ENCODE measurements around the gene TUBB1. TPM values are rescaled to one million over a fixed set of nuclear protein-coding genes. Genes with fewer than 3 reads are reported as not detected.

The TUBB1 gene
- total and polyA plus RNA-seq, 2 of the 4 experiments (the other 2 are of a cell fraction) = not detected

- no peak for TF ChIP-seq CTCF (conservative IDR thresholded peaks at IDR 0.05; ENCODE audit: low read depth, low read length)
- TF ChIP-seq BHLHE40 (IDR thresholded peaks at IDR 0.05; ENCODE audit: low read depth, low read length) = no peak
- TF ChIP-seq MAFK (IDR thresholded peaks at IDR 0.05; ENCODE audit: low read depth, low read length) = peak; percentile 44; the same call in 1 of the 2 replicates
- no peak for TF ChIP-seq MAZ (IDR thresholded peaks at IDR 0.05; ENCODE audit: borderline replicate concordance, low read depth, low read length)
- 0 out of 2 replicates have a peak, but pooled peaks have one; percentile 51 for TF ChIP-seq CHD1 (IDR thresholded peaks at IDR 0.05; ENCODE audit: low read depth, low read length)
- no peak overlapping the region for H2AFZ ChIP-seq (replicated peaks; ENCODE audit: low read length, poor library complexity)
- whole genome bisulfite sequencing, 2 experiments (ENCODE audit: extremely low coverage in 2 of 2, insufficient read length in 1 of 2) = no CpG with 5 or more reads among the region's 5 CpGs
- H4K20me1 ChIP-seq (ENCODE audit: insufficient read depth, low read length) = peaks cover 27% of the 10 kb centered on the region
- DNase-seq (peak; percentile 56), ATAC-seq (ENCODE audit: low read depth) (peak; percentile 76)
- H3K23ac ChIP-seq (ENCODE audit: low read depth, low read length) = peak overlapping the region; percentile 67; the same call in 1 of the 2 replicates
- CTCF ChIA-PET = no interaction called here
- H4K8ac ChIP-seq (ENCODE audit: low read depth in 2 of 2, low read length in 2 of 2) = no peak overlapping the region
- POLR2A ChIA-PET (ENCODE audit: unreplicated experiment) = no interaction called here
- H2AK9ac ChIP-seq (replicated peaks; ENCODE audit: low read depth, low read length, poor library complexity) = no peak overlapping the region
- H4K5ac ChIP-seq (ENCODE audit: low read depth, low read length) = no peak overlapping the region
- peaks cover 3% of the 10 kb centered on the region; the same call in 1 of the 2 replicates for H3K4me1 ChIP-seq (ENCODE audit: control insufficient read depth, insufficient read depth, low read length)
- H3K18ac ChIP-seq (ENCODE audit: low read depth, low read length) = no peak overlapping the region
- no peak overlapping the region for H3K14ac ChIP-seq (replicated peaks; ENCODE audit: low read depth, low read length)
- in situ Hi-C loops (cut with MboI; ENCODE audit: low sequenced_read_pairs) (loop anchor here (10.0 kb wide), 1 partner anchor 116 kb away; no protein-coding TSS in a partner anchor), dilution Hi-C loops (cut with HindIII; ENCODE audit: low sequenced_read_pairs, unreplicated experiment) (no loop called here), intact Hi-C loops (cut with micrococcal nuclease) (no loop called here)
- H3K9me1 ChIP-seq (ENCODE audit: insufficient read depth, low read length) = peaks cover 14% of the 10 kb centered on the region
- peak overlapping the region; percentile 68; the same call in 1 of the 2 replicates for H3K4me2 ChIP-seq (ENCODE audit: low read depth, low read length)
- no TSS peak for BruUV-seq (replicated peaks)
- peak overlapping the region; percentile 12; the same call in 1 of the 2 replicates for H3K27ac ChIP-seq (ENCODE audit: insufficient read depth, low read length)
- H3K56ac ChIP-seq (ENCODE audit: extremely low read depth, insufficient read depth, low read length) = no peak overlapping the region
- H2BK120ac ChIP-seq (ENCODE audit: low read depth, low read length) = no peak overlapping the region
- no peak overlapping the region for H2BK5ac ChIP-seq (ENCODE audit: low read depth, low read length, poor library complexity, severe bottlenecking)
- H2BK15ac ChIP-seq (ENCODE audit: low read depth, low read length) = no peak overlapping the region
- no peak overlapping the region for H2BK20ac ChIP-seq (ENCODE audit: low read depth, low read length)
- no peak overlapping the region for H2AK5ac ChIP-seq (ENCODE audit: low read depth, low read length)
- H3K4me3 ChIP-seq (ENCODE audit: insufficient read depth, low read depth, low read length) = no peak overlapping the region
- H3K9me3 ChIP-seq (ENCODE audit: control insufficient read depth, insufficient read depth, low read length) = no peaks in the 10 kb centered on the region
- H4K91ac ChIP-seq (ENCODE audit: insufficient read depth, low read depth, low read length) = no peak overlapping the region
- no peaks in the 10 kb centered on the region for H3K27me3 ChIP-seq (ENCODE audit: control insufficient read depth, insufficient read depth, low read length)
- H3K4ac ChIP-seq (ENCODE audit: low read depth, low read length) = no peak overlapping the region
- H3K79me1 ChIP-seq (ENCODE audit: low read depth in 1 of 2, low read length in 2 of 2) = peaks cover 3 to 45% of the 10 kb centered on the region in 2 experiments; a peak in 3 of 4 replicates
- peaks cover 25% of the 10 kb centered on the region for H3K36me3 ChIP-seq (ENCODE audit: control insufficient read depth, insufficient read depth, low read length)
- no peak overlapping the region for H3K9ac ChIP-seq (ENCODE audit: low read depth, low read length)
Observed at GRCh38 chr20:59020938-59021551, 1.8 kb downstream of the TUBB1 start.

Data from IMR-90 (cell line).